Type B pancreatic cell (in vitro differentiated cells): ENCODE measurements around the gene AMIGO3. TPM values are rescaled to one million over a fixed set of nuclear protein-coding genes. Genes with fewer than 3 reads are reported as not detected.
A peak's percentile ranks its signal among the peaks of the same experiment; 100 is the strongest.
"Not testable (repeated sequence)": the region's sequence is repeated elsewhere in the genome, so short reads cannot be mapped to it uniquely, and the experiment has no call there.

Experiments
- DNase-seq: peaks from one replicate; pipeline ENCODE4 v3.0.0; 2021; ENCODE audit warnings: mixed read lengths; ENCODE audit not compliant: unreplicated experiment; ENCODE audit errors: extremely low spot score
- H3K27ac Mint-ChIP-seq: 2 replicates; pipeline ENCODE4 v1.8.0; 2021; ENCODE audit warnings: mild to moderate bottlenecking, mixed read lengths
- H3K27me3 Mint-ChIP-seq: 2 replicates; pipeline ENCODE4 v1.8.0; 2021; ENCODE audit warnings: mixed read lengths
- H3K36me3 Mint-ChIP-seq: 2 replicates; pipeline ENCODE4 v1.8.0; 2021; ENCODE audit warnings: mixed read lengths
- H3K4me1 Mint-ChIP-seq: one replicate; pipeline ENCODE4 v1.8.0; 2021; ENCODE audit warnings: mixed read lengths; ENCODE audit not compliant: unreplicated experiment
- H3K4me3 Mint-ChIP-seq: 2 replicates; pipeline ENCODE4 v1.8.0; 2021; ENCODE audit warnings: mild to moderate bottlenecking, mixed read lengths
- H3K9me3 Mint-ChIP-seq: 2 replicates; pipeline ENCODE4 v1.8.0; 2021; ENCODE audit warnings: mixed read lengths
- CTCF ChIP-seq: fragments of 200-600 bp; sonication (generic); conservative IDR thresholded peaks from 2 replicates; pipeline ENCODE4 v1.5.0; 2021; ENCODE audit warnings: antibody characterized with exemption, mild to moderate bottlenecking
- total RNA-seq: library from RNA; stranded (reverse); gene quantifications from 2 replicates; pipeline ENCODE4 v1.2.1, GENCODE V29; 2021; ENCODE audit warnings: low replicate concordance

The AMIGO3 gene
- total RNA-seq, 1 donor from 2014 or later = 0.36 TPM

- Mint-ChIP-seq H3K27me3 (no peaks in the 10 kb centered on the region), H3K36me3 (peaks cover 9% of the 10 kb centered on the region), H3K9me3 (no peaks in the 10 kb centered on the region), H3K27ac (no peak overlapping the region), H3K4me1 (peaks cover 23% of the 10 kb centered on the region), H3K4me3 (no peak overlapping the region)
- no peak for DNase-seq
- TF ChIP-seq CTCF = no peak
Observed at GRCh38 chr3:49756036-49756435, 36.6 kb upstream of the AMIGO3 start.

GRCh38 chr3:49754536-49754935, 35.1 kb upstream of the AMIGO3 start:
- TF ChIP-seq CTCF = no peak
- Mint-ChIP-seq H3K36me3 (peaks cover 13% of the 10 kb centered on the region), H3K27me3 (no peaks in the 10 kb centered on the region), H3K9me3 (no peaks in the 10 kb centered on the region), H3K4me1 (peaks cover 23% of the 10 kb centered on the region), H3K4me3 (no peak overlapping the region), H3K27ac (peak overlapping the region; percentile 72)
- DNase-seq = no peak

- no peaks in the 10 kb centered on the region for H3K27me3 Mint-ChIP-seq
- no peaks in the 10 kb centered on the region for H3K9me3 Mint-ChIP-seq
- no peak overlapping the region for H3K4me3 Mint-ChIP-seq
- TF ChIP-seq CTCF = no peak
- DNase-seq = no peak
- peaks cover 18% of the 10 kb centered on the region for H3K36me3 Mint-ChIP-seq
- peaks cover 23% of the 10 kb centered on the region for H3K4me1 Mint-ChIP-seq
- H3K27ac Mint-ChIP-seq = no peak overlapping the region
Observed at GRCh38 chr3:49751501-49751900, 32.0 kb upstream of the AMIGO3 start.

GRCh38 chr3:49750056-49750455, 30.6 kb upstream of the AMIGO3 start:
- no peak for TF ChIP-seq CTCF
- Mint-ChIP-seq H3K9me3 (no peaks in the 10 kb centered on the region), H3K4me3 (no peak overlapping the region), H3K36me3 (peaks cover 18% of the 10 kb centered on the region), H3K27me3 (no peaks in the 10 kb centered on the region), H3K27ac (no peak overlapping the region), H3K4me1 (peaks cover 14% of the 10 kb centered on the region)
- DNase-seq = no peak

- not testable (repeated sequence) for H3K4me3 Mint-ChIP-seq, H3K9me3 Mint-ChIP-seq, DNase-seq, H3K27me3 Mint-ChIP-seq, H3K27ac Mint-ChIP-seq, H3K4me1 Mint-ChIP-seq
- peaks cover 25% of the 10 kb centered on the region for H3K36me3 Mint-ChIP-seq
Observed at GRCh38 chr3:49748874-49749273, 29.4 kb upstream of the AMIGO3 start.

GRCh38 chr3:49747792-49748480, 28.5 kb upstream of the AMIGO3 start:
- peaks cover under 1% of the 10 kb centered on the region for H3K4me1 Mint-ChIP-seq
- DNase-seq = no peak
- no peak for TF ChIP-seq CTCF
- H3K4me3 Mint-ChIP-seq = no peak overlapping the region
- H3K27ac Mint-ChIP-seq = peak overlapping the region; percentile 19
- peaks cover 21% of the 10 kb centered on the region for H3K36me3 Mint-ChIP-seq
- no peaks in the 10 kb centered on the region for H3K27me3 Mint-ChIP-seq
- H3K9me3 Mint-ChIP-seq = no peaks in the 10 kb centered on the region
